ENCODE data around the gene SLC30A1.

GRCh38 chr1:211596418-211597181, 17.6 kb upstream of the SLC30A1 start:
- TF ChIP-seq CTCF (conservative IDR thresholded peaks at IDR 0.05; ENCODE audit: low read depth, low read length) (no peak), EZH2 (IDR thresholded peaks at IDR 0.05; ENCODE audit: low read length, unreplicated experiment) (no peak), EZH2phosphoT487 (IDR thresholded peaks at IDR 0.05; ENCODE audit: borderline replicate concordance, low read length) (no peak)

All from PC-3 (cell line).